ENCODE data around the gene PCNX2. TPM values are rescaled to one million over a fixed set of nuclear protein-coding genes. Genes with fewer than 3 reads are reported as not detected.

Gene PCNX2
- total and polyA plus RNA-seq, 2 of the 8 experiments (the other 6 are each of a cell fraction or from before 2014, with no cell fraction given) = 46.1 to 57.6 TPM

DNA sequence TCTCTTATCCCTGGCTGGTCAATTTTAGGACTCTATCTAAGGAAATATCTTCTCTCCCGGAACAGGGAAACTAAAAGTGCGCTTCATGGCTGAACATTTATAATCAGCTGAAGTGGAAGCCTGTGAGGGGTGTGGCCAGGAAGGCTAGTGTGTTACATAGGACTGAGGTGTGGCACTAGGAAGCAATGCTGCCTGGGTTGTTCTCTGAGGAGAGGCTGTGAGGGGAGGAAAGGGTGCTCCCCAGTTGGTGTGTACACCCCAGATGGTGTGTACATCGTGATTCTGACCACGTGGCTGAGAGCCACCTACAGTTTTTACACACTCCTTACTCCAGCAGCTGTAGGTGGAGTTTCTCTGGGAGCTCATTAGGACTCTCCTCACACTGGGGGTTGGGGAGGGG is 328.9 kb downstream of the PCNX2 start:
- WGBS, 2 experiments (ENCODE audit: extremely low coverage in 1 of 2, insufficient coverage in 1 of 2, insufficient read length in 1 of 2, insufficient replicate concordance in 2 of 2, low coverage in 1 of 2, low lambda C conversion rate in 2 of 2, missing lambda C conversion rate in 1 of 2) = 79% methylated on average over 4 of the region's 4 CpGs; no CpG with 5 or more reads in 1 of the 2 experiments
- no peak overlapping the region for H2BK15ac ChIP-seq (ENCODE audit: low read length)
- no peak for DNase-seq (ENCODE audit: low read depth in 1 of 2, low spot score in 2 of 2)
- H3K4me3 ChIP-seq (ENCODE audit: extremely low read depth in 1 of 4, insufficient read depth in 2 of 4, low read depth in 3 of 4, low read length in 4 of 4) = no peak overlapping the region
- H2AK5ac ChIP-seq (ENCODE audit: low read depth, low read length) = no peak overlapping the region
- no peak overlapping the region for H3K9ac ChIP-seq (replicated peaks in 1 of 4; ENCODE audit: extremely low read depth in 1 of 4, low read depth in 3 of 4, low read length in 3 of 4)
- CTCF ChIA-PET (ENCODE audit: partially characterized antibody) = interaction anchor here (0.9 to 2.3 kb wide), 7 partner anchors 13 to 355 kb away, joined by 3 to 6 read pairs (median 3); no protein-coding TSS in a partner anchor
- no peaks in the 10 kb centered on the region for H3K23me2 ChIP-seq (ENCODE audit: low read depth, low read length)
- H3K27ac ChIP-seq (ENCODE audit: low read depth, low read length) = no peak overlapping the region
- H3K4ac ChIP-seq (replicated peaks; ENCODE audit: insufficient read length, low read depth, low read length) = no peak overlapping the region
- H3K56ac ChIP-seq (replicated peaks; ENCODE audit: insufficient read length, low read depth, low read length) = no peak overlapping the region
- no peak overlapping the region for H2BK5ac ChIP-seq (ENCODE audit: low read depth, low read length)
- H3K4me2 ChIP-seq (ENCODE audit: insufficient read depth in 1 of 2, low read depth in 2 of 2, low read length in 2 of 2) = no peak overlapping the region
- H3K36me3 ChIP-seq (ENCODE audit: control insufficient read depth in 2 of 4, insufficient read depth in 4 of 4, low read length in 3 of 4) = peaks cover 7 to 36% (median 15%) of the 10 kb centered on the region in 4 experiments; a peak in 7 of 8 replicates
- H4K5ac ChIP-seq (ENCODE audit: insufficient read length, low read depth, low read length) = no peak overlapping the region
- no peak for FAIRE-seq
- no peak overlapping the region for H3K18ac ChIP-seq (ENCODE audit: extremely low read depth, low read length)
- H2AFZ ChIP-seq (ENCODE audit: low read length) = no peak overlapping the region
- H2BK120ac ChIP-seq (replicated peaks; ENCODE audit: low read depth, low read length) = no peak overlapping the region
- H3K23ac ChIP-seq (ENCODE audit: insufficient read length) = no peak overlapping the region
- H3K79me2 ChIP-seq (ENCODE audit: control insufficient read depth in 1 of 2, insufficient read depth in 2 of 2, low read length in 2 of 2) = peaks cover 0 to 31% of the 10 kb centered on the region in 2 experiments; a peak in 2 of 4 replicates
- no peaks in the 10 kb centered on the region for H3K27me3 ChIP-seq (replicated peaks in 1 of 4; ENCODE audit: control insufficient read depth in 3 of 4, extremely low read depth in 1 of 4, insufficient read depth in 3 of 4, low read length in 3 of 4)
- peaks cover 8 to 11% of the 10 kb centered on the region in 2 experiments for H4K20me1 ChIP-seq (replicated peaks in 1 of 2; ENCODE audit: control insufficient read depth in 1 of 2, insufficient read depth in 2 of 2, low read length in 2 of 2)
- peaks cover 3% of the 10 kb centered on the region for H3K79me1 ChIP-seq (ENCODE audit: low read depth, low read length)
- no peak overlapping the region for H2BK12ac ChIP-seq (ENCODE audit: low read depth, low read length)
- no peaks in the 10 kb centered on the region for H3K4me1 ChIP-seq (replicated peaks in 1 of 4; ENCODE audit: control insufficient read depth in 3 of 4, insufficient read depth in 4 of 4, low read length in 3 of 4)
- no peak overlapping the region for H3K14ac ChIP-seq (ENCODE audit: insufficient read length)
- no peak overlapping the region for H4K91ac ChIP-seq (replicated peaks; ENCODE audit: insufficient read length, low read length)
- POLR2A ChIA-PET (ENCODE audit: partially characterized antibody) = interaction anchor here (1.4 kb wide), 1 partner anchor 14 kb away, joined by 4 read pairs; no protein-coding TSS in a partner anchor
- no peak overlapping the region for H2BK20ac ChIP-seq (ENCODE audit: low read length)
- no peaks in the 10 kb centered on the region for H3K9me3 ChIP-seq (ENCODE audit: insufficient read depth in 2 of 2, low read depth in 1 of 2, low read length in 1 of 2)
- H4K8ac ChIP-seq (ENCODE audit: extremely low read depth, insufficient read depth, low read length) = no peak overlapping the region
- no peak for TF ChIP-seq CBX5 (IDR thresholded peaks at IDR 0.05; ENCODE audit: low read depth, low read length)
- TF ChIP-seq PHF8 (conservative IDR thresholded peaks at IDR 0.05; ENCODE audit: low read depth, low read length) = no peak
- TF ChIP-seq JUND (IDR thresholded peaks at IDR 0.05; ENCODE audit: low read length) = no peak
- no peak for TF ChIP-seq EZH2 (IDR thresholded peaks at IDR 0.05; ENCODE audit: low read depth, low read length, severe bottlenecking)
- TF ChIP-seq MAFK (IDR thresholded peaks at IDR 0.05; ENCODE audit: low read depth, low read length) = no peak
- TF ChIP-seq JUN (IDR thresholded peaks at IDR 0.05; ENCODE audit: low read depth, low read length) = no peak
- TF ChIP-seq KDM1A (IDR thresholded peaks at IDR 0.05; ENCODE audit: borderline replicate concordance, low read length) = no peak
- TF ChIP-seq SP2 (IDR thresholded peaks at IDR 0.05; ENCODE audit: low read length) = no peak
- no peak for TF ChIP-seq TCF12 (IDR thresholded peaks at IDR 0.05; ENCODE audit: low read depth, low read length)
- TF ChIP-seq CBX8 (IDR thresholded peaks at IDR 0.05; ENCODE audit: borderline replicate concordance, low read depth, low read length) = no peak
- no peak for TF ChIP-seq GTF2F1 (IDR thresholded peaks at IDR 0.05; ENCODE audit: borderline replicate concordance, low read depth, low read length)
- no peak for TF ChIP-seq SIRT6 (IDR thresholded peaks at IDR 0.05; ENCODE audit: low read length)
- TF ChIP-seq CREB1 (IDR thresholded peaks at IDR 0.05) = no peak
- TF ChIP-seq NANOG (IDR thresholded peaks at IDR 0.05; ENCODE audit: insufficient read depth, low read depth, low read length, poor library complexity, severe bottlenecking) = no peak
